Suprapubic skin (tissue), 4 donors: ENCODE results near the gene CDC42BPG. TPM values are rescaled to one million over a fixed set of nuclear protein-coding genes. Genes with fewer than 3 reads are reported as not detected.

ENCODE experiments used
- DNase-seq, 2 donors: peaks; one replicate each; pipeline ENCODE4 v3.0.0-alpha.2; 2019; ENCODE audit warnings: low spot score in 2 of 2
- H3K27ac ChIP-seq: fragments of 200-600 bp; sonication (generic); one replicate; pipeline ENCODE4 v1.5.1; 2019
- H3K27me3 ChIP-seq: fragments of 200-600 bp; sonication (generic); one replicate; pipeline ENCODE4 v1.5.1; 2019
- H3K36me3 ChIP-seq: fragments of 200-600 bp; sonication (generic); one replicate; pipeline ENCODE4 v1.5.1; 2019
- H3K4me1 ChIP-seq: fragments of 200-600 bp; sonication (generic); one replicate; pipeline ENCODE4 v1.5.1; 2019
- H3K4me3 ChIP-seq: fragments of 200-600 bp; sonication (generic); one replicate; pipeline ENCODE4 v1.5.1; 2019; ENCODE audit warnings: mild to moderate bottlenecking
- H3K9me3 ChIP-seq: fragments of 200-600 bp; sonication (generic); one replicate; pipeline ENCODE4 v1.5.1; 2019
- EP300 ChIP-seq: sonication (generic); formaldehyde crosslinking; IDR thresholded peaks from one replicate; pipeline ENCODE4 v1.6.1; 2017; ENCODE audit warnings: antibody characterized with exemption
- POLR2A ChIP-seq, 2 donors: fragments of 450-650 bp; IDR thresholded peaks; one replicate each; pipeline ENCODE4 v1.6.1; 2017; ENCODE audit warnings: antibody characterized with exemption in 2 of 2, mild to moderate bottlenecking in 2 of 2, moderate library complexity in 2 of 2
- POLR2AphosphoS5 ChIP-seq, 3 donors: sonication (generic); formaldehyde crosslinking; IDR thresholded peaks; one replicate each; pipeline ENCODE4 v1.6.1; 2017; ENCODE audit warnings: antibody characterized with exemption in 3 of 3
- WGBS: methylation state at CpG from one replicate; pipeline ENCODE4 v1.1.5; 2018; 5-methylcytosine and 5-hydroxymethylcytosine counted together
- total RNA-seq, 4 donors: library from RNA; depleted of rRNA; stranded (reverse); fragments of >200 nt; gene quantifications; one replicate each; pipeline ENCODE4 v1.1.0, GENCODE V29; 2016
- TF ChIP-seq, protein P1 (sequence below), 2 donors: fragments of 200-600 bp in 1 of 2; fragments of 450-650 bp in 1 of 2; sonication (generic) in 1 of 2; IDR thresholded peaks; one replicate each; pipeline ENCODE4 v1.5.1; 2016 to 2019; ENCODE audit warnings: antibody characterized with exemption in 2 of 2, mild to moderate bottlenecking in 1 of 2, moderate library complexity in 1 of 2

CDC42BPG gene
- total RNA-seq, 4 donors from 2014 or later: 42.2 to 64.9 (median 61.1) TPM

DNA sequence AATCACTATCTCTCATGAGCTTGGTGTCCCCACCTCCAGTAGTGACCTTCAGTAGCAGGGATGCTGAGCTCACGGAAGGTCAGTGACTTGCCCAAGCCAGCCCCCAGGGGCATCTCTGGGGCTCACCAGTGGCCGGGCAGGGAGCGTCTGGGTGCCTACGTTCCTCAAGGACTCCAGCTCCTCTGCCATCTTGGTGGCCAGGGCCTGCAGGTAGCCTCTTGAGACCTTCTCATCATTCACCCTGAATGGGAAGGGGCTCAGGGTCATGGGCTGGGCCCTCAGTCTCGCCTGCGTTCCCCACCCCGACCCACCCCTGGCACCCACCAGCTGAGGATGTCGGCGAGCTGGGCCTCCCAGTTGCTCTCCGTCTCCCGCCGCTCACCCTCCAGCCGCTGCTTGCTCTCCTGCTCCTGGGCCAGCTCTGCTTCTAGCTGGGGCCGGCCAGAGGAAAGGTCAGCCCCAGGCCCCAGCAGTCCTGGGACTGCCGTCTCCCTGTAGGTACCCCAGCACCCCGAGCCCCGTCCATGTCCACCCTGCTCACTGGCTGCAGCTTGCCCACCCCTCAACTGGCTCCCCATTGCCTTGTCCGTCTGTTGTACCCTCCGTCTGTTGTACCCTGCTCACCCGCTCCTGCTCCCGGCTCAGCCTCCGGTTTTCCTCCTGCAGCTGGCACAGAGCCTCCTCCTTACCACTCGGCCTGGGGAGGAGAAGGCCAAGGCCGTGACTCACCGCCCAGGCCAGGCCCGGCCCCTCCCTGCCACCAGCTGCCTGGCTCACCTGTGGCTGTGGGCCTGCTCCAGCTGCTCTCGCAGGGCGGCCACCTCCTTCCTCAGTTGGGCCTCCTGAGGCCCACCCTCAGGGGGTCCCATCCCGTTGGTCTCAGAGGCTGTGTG, 9.5 kb downstream of the CDC42BPG start:
- H3K36me3 ChIP-seq: peaks cover 73% of the 10 kb centered on the region

DNA sequence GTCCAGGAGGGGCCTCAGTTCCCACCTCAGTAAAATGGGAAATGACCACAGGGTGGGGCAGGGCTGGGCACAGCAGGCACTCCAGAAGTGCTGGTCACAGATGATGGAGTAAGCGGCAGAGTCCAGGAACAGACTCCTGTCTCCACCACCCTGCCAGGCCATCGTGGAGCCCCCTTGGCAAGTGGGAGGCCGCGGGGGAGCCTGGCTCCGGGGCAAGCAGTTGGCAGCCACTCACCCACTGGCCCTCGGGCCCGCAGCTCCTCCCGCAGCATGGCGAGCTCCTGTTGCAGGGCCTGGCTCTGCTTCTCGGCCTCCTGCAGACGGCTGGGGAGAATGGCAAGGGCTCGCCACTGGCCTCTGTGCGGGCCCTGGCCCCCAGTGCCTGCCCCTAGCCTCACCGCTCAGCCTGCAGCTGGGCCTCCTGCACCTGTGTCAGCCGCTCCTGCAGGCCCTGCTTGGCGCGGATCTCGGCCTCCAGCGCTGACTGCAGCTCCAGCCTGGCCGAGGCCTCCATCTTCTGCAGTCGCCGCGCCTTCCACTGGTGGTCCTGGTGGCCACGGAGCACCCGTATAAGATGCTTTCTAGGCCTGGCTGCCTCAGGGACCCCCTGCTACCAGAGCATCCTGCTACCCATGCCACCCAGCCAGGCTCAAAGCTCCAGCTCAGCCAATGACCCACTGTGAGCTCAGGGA, 10.3 kb downstream of the CDC42BPG start:
- 95% methylated on average over 23 of the region's 25 CpGs for WGBS
- peaks cover 25% of the 10 kb centered on the region for H3K4me1 ChIP-seq
- no peak overlapping the region for H3K4me3 ChIP-seq
- no peak overlapping the region for H3K27ac ChIP-seq
- peaks cover 73% of the 10 kb centered on the region for H3K36me3 ChIP-seq
- TF ChIP-seq POLR2AphosphoS5 (IDR thresholded peaks at IDR 0.05) (no peak), POLR2A (IDR thresholded peaks at IDR 0.05) (no peak), EP300 (no peak)
- TF ChIP-seq, protein P1, sequence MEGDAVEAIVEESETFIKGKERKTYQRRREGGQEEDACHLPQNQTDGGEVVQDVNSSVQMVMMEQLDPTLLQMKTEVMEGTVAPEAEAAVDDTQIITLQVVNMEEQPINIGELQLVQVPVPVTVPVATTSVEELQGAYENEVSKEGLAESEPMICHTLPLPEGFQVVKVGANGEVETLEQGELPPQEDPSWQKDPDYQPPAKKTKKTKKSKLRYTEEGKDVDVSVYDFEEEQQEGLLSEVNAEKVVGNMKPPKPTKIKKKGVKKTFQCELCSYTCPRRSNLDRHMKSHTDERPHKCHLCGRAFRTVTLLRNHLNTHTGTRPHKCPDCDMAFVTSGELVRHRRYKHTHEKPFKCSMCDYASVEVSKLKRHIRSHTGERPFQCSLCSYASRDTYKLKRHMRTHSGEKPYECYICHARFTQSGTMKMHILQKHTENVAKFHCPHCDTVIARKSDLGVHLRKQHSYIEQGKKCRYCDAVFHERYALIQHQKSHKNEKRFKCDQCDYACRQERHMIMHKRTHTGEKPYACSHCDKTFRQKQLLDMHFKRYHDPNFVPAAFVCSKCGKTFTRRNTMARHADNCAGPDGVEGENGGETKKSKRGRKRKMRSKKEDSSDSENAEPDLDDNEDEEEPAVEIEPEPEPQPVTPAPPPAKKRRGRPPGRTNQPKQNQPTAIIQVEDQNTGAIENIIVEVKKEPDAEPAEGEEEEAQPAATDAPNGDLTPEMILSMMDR (IDR thresholded peaks at IDR 0.05): no peak
- H3K9me3 ChIP-seq: no peaks in the 10 kb centered on the region
- no peaks in the 10 kb centered on the region for H3K27me3 ChIP-seq
- DNase-seq: peak in 1 of 2 donors; percentile 55

More for the DNA sequence above, 9.5 kb downstream of the CDC42BPG start:
- no peaks in the 10 kb centered on the region for H3K27me3 ChIP-seq
- peak overlapping the region; percentile 72 for H3K27ac ChIP-seq
- 65% methylated on average over 12 of the region's 29 CpGs for WGBS
- no peak overlapping the region for H3K4me3 ChIP-seq
- H3K9me3 ChIP-seq: no peaks in the 10 kb centered on the region
- TF ChIP-seq EP300 (no peak), POLR2A (IDR thresholded peaks at IDR 0.05) (no peak), POLR2AphosphoS5 (IDR thresholded peaks at IDR 0.05) (no peak)
- TF ChIP-seq, protein P1 (IDR thresholded peaks at IDR 0.05): no peak
- peaks cover 25% of the 10 kb centered on the region for H3K4me1 ChIP-seq
- peak in 1 of 2 donors; percentile 62 for DNase-seq

DNA sequence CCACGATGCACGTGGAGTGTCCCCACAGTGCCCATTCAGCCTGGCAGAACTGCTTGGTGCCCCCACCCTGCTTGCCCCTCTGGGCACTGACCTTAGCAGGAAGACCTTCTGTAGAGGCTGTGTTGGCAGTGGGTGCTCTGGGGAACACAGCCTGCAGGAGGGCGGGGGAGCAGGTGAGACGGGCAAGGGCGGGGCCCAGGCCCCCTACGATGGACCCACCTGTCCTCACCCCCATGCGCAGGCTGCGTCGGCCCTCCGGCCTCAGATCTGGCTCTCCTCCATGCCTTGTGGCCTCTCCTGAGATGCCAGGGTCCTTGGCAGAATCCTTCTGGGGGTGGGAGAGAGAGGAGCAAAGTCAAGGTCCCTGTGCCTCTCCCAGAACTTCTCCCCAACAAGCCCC, 10.9 kb downstream of the CDC42BPG start:
- TF ChIP-seq POLR2AphosphoS5 (IDR thresholded peaks at IDR 0.05) (no peak), EP300 (no peak), POLR2A (IDR thresholded peaks at IDR 0.05) (no peak)
- TF ChIP-seq, protein P1 (IDR thresholded peaks at IDR 0.05): no peak
- peaks cover 25% of the 10 kb centered on the region for H3K4me1 ChIP-seq
- H3K27me3 ChIP-seq: no peaks in the 10 kb centered on the region
- H3K4me3 ChIP-seq: no peak overlapping the region
- no peak for DNase-seq
- H3K27ac ChIP-seq: no peak overlapping the region
- H3K36me3 ChIP-seq: peaks cover 72% of the 10 kb centered on the region
- no peaks in the 10 kb centered on the region for H3K9me3 ChIP-seq
- 82% methylated on average over 9 of the region's 10 CpGs for WGBS

DNA sequence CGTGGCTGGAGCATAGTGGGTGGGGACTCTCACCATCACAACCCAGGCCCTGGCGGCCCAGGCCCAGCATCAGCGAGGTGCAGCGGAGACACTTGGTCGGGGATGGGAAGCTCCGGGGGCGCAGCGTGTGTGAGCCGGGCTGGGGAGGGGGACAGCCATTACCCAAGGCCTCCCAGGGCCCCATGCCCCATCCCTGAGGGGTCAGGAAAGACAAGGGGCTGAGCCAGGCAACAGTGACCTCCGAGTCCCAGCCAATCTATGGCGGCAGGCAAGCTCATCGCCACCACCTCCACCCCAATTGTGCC, 11.3 kb downstream of the CDC42BPG start:
- TF ChIP-seq, protein P1 (IDR thresholded peaks at IDR 0.05): no peak
- TF ChIP-seq EP300: no peak
- no peak for TF ChIP-seq POLR2AphosphoS5 (IDR thresholded peaks at IDR 0.05)
- no peak for TF ChIP-seq POLR2A (IDR thresholded peaks at IDR 0.05)
- WGBS: 91% methylated on average over 10 of the region's 12 CpGs
- peaks cover 70% of the 10 kb centered on the region for H3K36me3 ChIP-seq

More for the DNA sequence above, 11.3 kb downstream of the CDC42BPG start:
- no peaks in the 10 kb centered on the region for H3K9me3 ChIP-seq
- DNase-seq: peak in 1 of 2 donors; percentile 62
- no peak overlapping the region for H3K27ac ChIP-seq
- no peak overlapping the region for H3K4me3 ChIP-seq
- H3K27me3 ChIP-seq: no peaks in the 10 kb centered on the region
- H3K4me1 ChIP-seq: peaks cover 25% of the 10 kb centered on the region
